Inflammatory macrophage treated with lipopolysaccharide for 1 hour (primary cell): ENCODE results near the gene LPCAT1.

Experiments used
- DNase-seq, 2 donors: peaks; one replicate each; pipeline ENCODE4 v3.0.0-alpha.2; 2020 to 2022

The LPCAT1 gene

GRCh38 chr5:1419476-1420210, 104.1 kb downstream of the LPCAT1 start:
- no peak for DNase-seq

- no peak for DNase-seq
Measured at GRCh38 chr5:1418921-1419280, 104.9 kb downstream of the LPCAT1 start.

- no peak for DNase-seq
Measured at GRCh38 chr5:1418238-1418920, 105.4 kb downstream of the LPCAT1 start.

- no peak for DNase-seq
Measured at GRCh38 chr5:1417586-1418225, 106.1 kb downstream of the LPCAT1 start.

- no peak for DNase-seq
Measured at GRCh38 chr5:1416856-1417469, 106.8 kb downstream of the LPCAT1 start.

GRCh38 chr5:1415626-1416360, 108.0 kb downstream of the LPCAT1 start:
- no peak for DNase-seq

GRCh38 chr5:1415059-1415425, 108.7 kb downstream of the LPCAT1 start:
- DNase-seq: no peak

- no peak for DNase-seq
Measured at GRCh38 chr5:1414311-1415058, 109.3 kb downstream of the LPCAT1 start.

- DNase-seq: no peak
Measured at GRCh38 chr5:1413611-1414241, 110.0 kb downstream of the LPCAT1 start.

GRCh38 chr5:1413211-1413610, 110.5 kb downstream of the LPCAT1 start:
- no peak for DNase-seq

- no peak for DNase-seq
Measured at GRCh38 chr5:1412621-1413020, 111.1 kb downstream of the LPCAT1 start.

GRCh38 chr5:1412163-1412562, 111.6 kb downstream of the LPCAT1 start:
- no peak for DNase-seq
